ENCODE data around the gene LAMC3.

DNA sequence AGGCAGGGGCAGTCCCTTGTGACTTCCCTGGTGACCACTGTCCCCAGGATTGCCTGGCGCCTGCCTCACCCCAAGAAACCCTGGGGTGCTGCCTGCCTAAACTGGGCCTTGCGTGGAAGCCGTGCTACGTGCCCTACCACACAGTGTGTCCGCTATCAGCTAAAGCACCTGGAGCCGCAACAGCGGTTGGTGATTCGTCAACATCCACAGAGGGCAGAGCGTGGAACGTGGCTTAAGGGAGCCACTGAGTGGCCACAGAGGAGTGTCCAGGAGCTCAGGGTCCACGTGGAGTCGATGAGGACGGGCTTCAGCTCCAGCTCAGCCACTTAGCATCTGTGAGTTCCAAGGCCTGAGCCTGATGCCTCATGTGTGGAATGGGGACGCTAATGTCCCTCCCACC is 25.3 kb downstream of the LAMC3 start:
- TF ChIP-seq POLR2AphosphoS5 (IDR thresholded peaks at IDR 0.05), result no peak
- TF ChIP-seq, protein P1, sequence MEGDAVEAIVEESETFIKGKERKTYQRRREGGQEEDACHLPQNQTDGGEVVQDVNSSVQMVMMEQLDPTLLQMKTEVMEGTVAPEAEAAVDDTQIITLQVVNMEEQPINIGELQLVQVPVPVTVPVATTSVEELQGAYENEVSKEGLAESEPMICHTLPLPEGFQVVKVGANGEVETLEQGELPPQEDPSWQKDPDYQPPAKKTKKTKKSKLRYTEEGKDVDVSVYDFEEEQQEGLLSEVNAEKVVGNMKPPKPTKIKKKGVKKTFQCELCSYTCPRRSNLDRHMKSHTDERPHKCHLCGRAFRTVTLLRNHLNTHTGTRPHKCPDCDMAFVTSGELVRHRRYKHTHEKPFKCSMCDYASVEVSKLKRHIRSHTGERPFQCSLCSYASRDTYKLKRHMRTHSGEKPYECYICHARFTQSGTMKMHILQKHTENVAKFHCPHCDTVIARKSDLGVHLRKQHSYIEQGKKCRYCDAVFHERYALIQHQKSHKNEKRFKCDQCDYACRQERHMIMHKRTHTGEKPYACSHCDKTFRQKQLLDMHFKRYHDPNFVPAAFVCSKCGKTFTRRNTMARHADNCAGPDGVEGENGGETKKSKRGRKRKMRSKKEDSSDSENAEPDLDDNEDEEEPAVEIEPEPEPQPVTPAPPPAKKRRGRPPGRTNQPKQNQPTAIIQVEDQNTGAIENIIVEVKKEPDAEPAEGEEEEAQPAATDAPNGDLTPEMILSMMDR (IDR thresholded peaks at IDR 0.05), result no peak

Measured in prostate gland (tissue), 2 donors.